Lung (tissue), 12 donors: ENCODE data around the gene PRR5. TPM values are rescaled to one million over a fixed set of nuclear protein-coding genes. Genes with fewer than 3 reads are reported as not detected.

Experiments used
- ATAC-seq: fragments of 200-7000 bp; cut with Tn5 transposase; one replicate; pipeline ENCODE4 v1.9.1; 2020; ENCODE audit warnings: moderate number of reproducible peaks; ENCODE audit not compliant: insufficient read depth, low FRiP score
- DNase-seq, 3 donors: peaks; one replicate each; pipeline ENCODE4 v3.0.0-alpha.2; 2013 to 2017
- H3K27ac ChIP-seq, 2 donors: one replicate each; pipeline ENCODE4 v1.5.1; 2013; ENCODE audit warnings: mild to moderate bottlenecking in 2 of 2, moderate library complexity in 2 of 2, control low read depth in 1 of 2, inconsistent platforms in 1 of 2, low read depth in 1 of 2, low read length in 1 of 2
- H3K27me3 ChIP-seq, 3 donors: one replicate each; pipeline ENCODE4 v1.5.1; 2013; ENCODE audit warnings: low read length in 2 of 3; ENCODE audit not compliant: control insufficient read depth in 3 of 3, insufficient read depth in 3 of 3
- H3K36me3 ChIP-seq, 4 donors: one replicate each; pipeline ENCODE4 v1.5.1; 2013; ENCODE audit warnings: low read length in 4 of 4, mild to moderate bottlenecking in 1 of 4, moderate library complexity in 1 of 4; ENCODE audit not compliant: control insufficient read depth in 4 of 4, insufficient read depth in 4 of 4
- H3K4me1 ChIP-seq, 5 donors: one replicate each; pipeline ENCODE4 v1.5.1; 2013; ENCODE audit warnings: low read length in 5 of 5, mild to moderate bottlenecking in 2 of 5, moderate library complexity in 1 of 5; ENCODE audit not compliant: control insufficient read depth in 5 of 5, insufficient read depth in 5 of 5
- H3K4me3 ChIP-seq: one replicate; pipeline ENCODE4 v1.5.1; 2013; ENCODE audit warnings: mild to moderate bottlenecking, control low read depth, moderate library complexity
- H3K9ac ChIP-seq, 2 donors: one replicate each; pipeline ENCODE4 v1.5.1; 2013; ENCODE audit warnings: low read length in 2 of 2, control low read depth in 1 of 2; ENCODE audit not compliant: insufficient read depth in 1 of 2
- H3K9me3 ChIP-seq, 4 donors: one replicate each; pipeline ENCODE4 v1.5.1; 2013; ENCODE audit warnings: low read length in 3 of 4, mild to moderate bottlenecking in 1 of 4, moderate library complexity in 1 of 4; ENCODE audit not compliant: control insufficient read depth in 4 of 4, insufficient read depth in 3 of 4
- CTCF ChIP-seq: IDR thresholded peaks from 2 replicates; pipeline ENCODE4 v1.5.1; 2012; ENCODE audit warnings: mild to moderate bottlenecking; ENCODE audit errors: control extremely low read depth, extremely low read depth
- WGBS, 2 donors: extraction: QIAGEN DNeasy Blood & Tissue Kit; methylation state at CpG; one replicate each; pipeline ENCODE4 v1.1.7; 2013; 5-methylcytosine and 5-hydroxymethylcytosine counted together
- polyA plus RNA-seq, 2 donors: library from polyadenylated mRNA; stranded (reverse); fragments of 200-250 nt; gene quantifications; one replicate each; pipeline ENCODE4 v1.2.1, GENCODE V29; 2013
- total RNA-seq, 2 donors: library from RNA; depleted of rRNA in 1 of 2; stranded (reverse); fragments of >200 nt in 1 of 2; gene quantifications; one replicate each; pipeline ENCODE4 v1.2.1, GENCODE V29; 2014 to 2021
- donor health status: control.
- donor health status: control.
- donor health status: Bipolar disorder and iron deficiency.
- donor health status: healthy.
- donor health status: DM: yes; HTN: yes; CAD: no.

PRR5 gene
- total and polyA plus RNA-seq, 4 donors: 9.1 to 17.3 (median 11.1) TPM

- H3K4me1 ChIP-seq: peaks cover 0 to 12% (median 0%) of the 10 kb centered on the region in 5 donors
- DNase-seq (no peak), ATAC-seq (no peak)
- no peak overlapping the region for H3K9ac ChIP-seq
- 87 to 91% methylated on average over 11 to 12 of the region's 12 CpGs for WGBS, 2 donors
- no peak overlapping the region for H3K4me3 ChIP-seq
- H3K27ac ChIP-seq: no peak overlapping the region
- H3K27me3 ChIP-seq: no peaks in the 10 kb centered on the region
- no peak for TF ChIP-seq CTCF
- no peaks in the 10 kb centered on the region for H3K9me3 ChIP-seq
- H3K36me3 ChIP-seq: no peaks in the 10 kb centered on the region
These were observed 7.9 kb downstream of the PRR5 start for GRCh38 chr22:44709881-44710392.

DNA sequence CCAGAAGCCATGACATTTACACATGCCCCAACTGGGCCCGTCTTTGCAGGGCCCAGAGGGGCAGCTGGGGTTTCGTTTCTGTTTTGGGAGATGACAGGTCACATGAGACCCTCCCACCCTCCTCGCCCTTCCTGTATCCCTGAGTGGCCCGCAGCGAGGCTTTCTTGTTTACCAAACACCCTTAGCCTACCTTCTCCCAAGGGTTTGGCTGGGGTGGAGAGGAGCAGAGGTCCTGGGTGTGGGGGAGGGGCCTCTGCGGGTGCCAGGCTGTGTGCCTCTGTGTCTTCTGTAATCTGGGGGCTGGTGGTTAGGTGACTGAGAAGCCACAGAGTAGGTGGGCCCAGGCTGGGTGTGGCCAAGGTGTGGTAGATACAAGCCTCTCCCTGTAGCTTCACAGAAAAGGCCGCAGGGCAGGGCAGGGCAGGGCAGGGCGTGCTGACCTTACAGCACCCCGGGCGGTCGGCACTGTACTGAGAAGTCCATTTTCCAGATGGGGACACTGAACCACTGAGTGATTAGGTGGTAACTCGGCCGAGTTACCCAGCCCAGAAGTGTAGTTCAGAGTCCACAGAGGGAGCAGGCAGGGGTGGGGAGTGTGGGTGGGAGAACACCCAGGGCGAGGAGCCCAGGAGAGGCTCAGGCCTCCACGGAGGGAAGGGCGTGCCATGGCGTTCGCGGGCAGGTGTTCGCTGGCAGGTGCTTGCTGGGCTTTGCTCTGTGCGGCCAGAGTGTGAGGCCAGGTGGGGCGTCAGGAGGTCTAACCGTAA lies 8.7 kb downstream of the PRR5 start:
- no peak for ATAC-seq

DNA sequence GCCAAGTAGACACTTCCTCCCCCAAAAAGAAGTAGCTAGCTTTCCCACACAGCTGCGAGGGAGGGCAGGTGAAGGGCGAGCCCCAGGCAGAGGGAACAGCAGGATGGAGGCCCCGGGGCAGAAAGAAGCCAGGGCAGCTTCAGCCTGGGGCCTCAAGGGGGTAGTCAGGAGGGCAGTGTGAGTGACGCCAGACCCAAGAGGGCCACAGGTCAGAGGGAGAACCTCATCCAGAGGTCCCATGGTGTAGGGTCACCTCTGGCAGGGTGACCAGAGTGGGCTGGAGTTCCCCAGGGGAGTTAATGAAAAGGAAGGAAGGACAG lies 9.2 kb downstream of the PRR5 start:
- Histone ChIP-seq H3K4me1 (peaks cover 0 to 12% (median 0%) of the 10 kb centered on the region in 5 donors), H3K27ac (no peak overlapping the region), H3K9me3 (no peaks in the 10 kb centered on the region), H3K9ac (no peak overlapping the region), H3K36me3 (no peaks in the 10 kb centered on the region), H3K27me3 (no peaks in the 10 kb centered on the region), H3K4me3 (no peak overlapping the region)
- 46 to 67% methylated on average over 4 of the region's 4 CpGs for whole genome bisulfite sequencing, 2 donors
- ATAC-seq (no peak), DNase-seq (no peak)
- TF ChIP-seq CTCF: no peak

More for the DNA sequence above, 8.7 kb downstream of the PRR5 start:
- DNase-seq: no peak
- Histone ChIP-seq H3K9me3 (no peaks in the 10 kb centered on the region), H3K4me1 (peaks cover 0 to 12% (median 0%) of the 10 kb centered on the region in 5 donors), H3K9ac (no peak overlapping the region), H3K27me3 (no peaks in the 10 kb centered on the region), H3K4me3 (no peak overlapping the region), H3K36me3 (no peaks in the 10 kb centered on the region), H3K27ac (no peak overlapping the region)
- WGBS, 2 donors: 60 to 70% methylated on average over 23 of the region's 23 CpGs
- no peak for TF ChIP-seq CTCF
